PFSK-1 (cell line): Measurements from ENCODE around the gene DCK.

Experiments used
- POLR2AphosphoS5 ChIP-seq: IDR thresholded peaks from 2 replicates; pipeline ENCODE4 v1.6.1; 2012; ENCODE audit warnings: low read depth, mild to moderate bottlenecking, control low read depth, low read length, moderate library complexity
- SIN3A ChIP-seq: IDR thresholded peaks from 2 replicates; pipeline ENCODE4 v1.6.1; 2012; ENCODE audit warnings: mild to moderate bottlenecking, low read length, moderate library complexity, borderline replicate concordance; ENCODE audit not compliant: insufficient read depth

GRCh38 chr4:70984106-70984505 is 9.3 kb upstream of the DCK start:
- TF ChIP-seq POLR2AphosphoS5 = no peak
- no peak for TF ChIP-seq SIN3A
